GM21360 (cell line): ENCODE measurements around the gene TSKU.

Experiments used
- ATAC-seq: cut with Tn5 transposase; IDR thresholded peaks from one replicate; pipeline ENCODE4 v1.9.1; 2021; ENCODE audit warnings: mild to moderate bottlenecking, moderate library complexity; ENCODE audit not compliant: unreplicated experiment

TSKU gene

GRCh38 chr11:76769645-76770586 is 13.2 kb upstream of the TSKU start:
- no peak for ATAC-seq

- no peak for ATAC-seq
Observed at GRCh38 chr11:76770642-76771445, 12.3 kb upstream of the TSKU start.

DNA sequence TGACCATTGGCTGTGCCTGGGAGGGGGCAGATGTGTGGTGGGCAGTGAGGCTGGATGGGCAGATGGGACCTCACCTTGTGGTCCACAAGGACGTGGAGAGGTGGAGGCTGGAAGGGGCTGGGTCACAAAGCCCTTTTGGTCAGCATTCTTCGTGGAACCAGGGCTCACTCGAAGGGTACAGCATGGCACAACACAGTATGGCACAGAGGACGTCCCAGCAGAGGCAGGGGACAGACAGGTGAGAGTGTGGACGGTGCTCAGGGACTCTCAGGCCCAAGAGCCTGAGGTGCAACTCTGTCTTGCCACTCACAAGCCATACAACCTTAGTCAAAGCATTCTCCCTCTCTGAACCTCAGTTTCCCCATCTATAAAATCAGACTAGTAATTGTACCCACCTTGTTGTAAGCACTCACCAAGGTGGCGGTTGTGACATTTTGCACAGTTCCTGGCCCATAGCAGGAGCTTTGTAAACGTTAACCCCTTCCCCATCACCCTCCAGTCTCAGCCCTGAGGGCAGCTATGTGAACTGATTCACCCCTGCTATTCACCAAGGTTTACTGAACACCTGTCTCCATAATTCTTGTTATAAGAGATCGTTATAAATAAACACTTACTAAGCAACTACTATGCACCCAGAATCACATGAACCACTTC is 11.6 kb upstream of the TSKU start:
- no peak for ATAC-seq

DNA sequence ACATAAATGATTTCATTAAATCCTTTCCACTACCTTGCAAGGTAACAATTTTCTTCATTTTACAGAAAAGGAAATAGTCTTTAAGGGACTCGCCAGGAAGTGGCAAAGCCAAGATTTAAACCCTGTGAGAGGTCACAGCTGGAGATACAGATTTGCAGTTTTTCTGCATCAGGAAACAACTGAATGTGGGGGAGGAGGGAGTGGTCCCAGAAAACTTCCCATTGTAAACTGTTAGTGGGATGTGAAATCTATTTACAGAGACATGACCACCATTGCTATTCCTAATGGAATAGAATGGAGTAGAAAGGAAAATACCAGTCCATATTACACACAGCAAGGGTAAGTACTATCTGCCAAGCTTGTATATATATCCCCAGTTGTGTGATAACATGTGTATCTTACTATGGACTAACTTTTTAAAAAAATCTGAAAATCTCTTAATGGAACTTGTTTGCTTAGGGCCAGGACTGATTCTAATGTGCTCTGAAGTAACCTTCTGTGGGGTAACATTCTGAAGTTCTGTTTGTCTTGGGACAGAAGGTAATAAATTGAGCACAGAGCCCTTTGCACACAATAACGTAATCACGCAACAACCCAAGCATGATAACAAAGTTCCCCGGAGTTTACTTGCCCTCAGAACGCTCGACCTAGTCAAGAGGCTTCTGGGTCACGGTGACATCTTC is 10.9 kb upstream of the TSKU start:
- no peak for ATAC-seq

GRCh38 chr11:76772783-76773106 is 10.4 kb upstream of the TSKU start:
- no peak for ATAC-seq

DNA sequence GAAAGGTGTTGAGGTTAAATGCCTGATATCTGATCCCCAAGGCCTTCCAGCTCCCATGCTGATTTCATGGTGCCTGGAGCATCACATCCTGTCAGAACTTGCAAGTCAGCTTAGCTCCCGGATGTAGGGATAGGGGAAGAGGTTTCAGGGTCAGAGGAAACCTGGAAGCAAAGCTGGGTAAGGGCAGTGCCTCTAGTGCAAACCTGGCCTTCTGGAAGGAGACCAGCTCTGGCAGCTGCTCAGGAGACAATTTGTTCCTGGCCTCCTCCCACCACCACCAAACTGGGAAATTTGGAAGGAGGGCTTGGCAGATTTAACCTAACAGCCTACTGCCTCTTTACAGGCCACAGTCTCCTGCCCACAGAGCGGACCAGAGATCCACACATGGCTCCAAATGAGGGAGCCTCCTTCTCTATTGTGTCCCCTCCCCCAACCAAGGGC is 9.2 kb upstream of the TSKU start:
- no peak for ATAC-seq

DNA sequence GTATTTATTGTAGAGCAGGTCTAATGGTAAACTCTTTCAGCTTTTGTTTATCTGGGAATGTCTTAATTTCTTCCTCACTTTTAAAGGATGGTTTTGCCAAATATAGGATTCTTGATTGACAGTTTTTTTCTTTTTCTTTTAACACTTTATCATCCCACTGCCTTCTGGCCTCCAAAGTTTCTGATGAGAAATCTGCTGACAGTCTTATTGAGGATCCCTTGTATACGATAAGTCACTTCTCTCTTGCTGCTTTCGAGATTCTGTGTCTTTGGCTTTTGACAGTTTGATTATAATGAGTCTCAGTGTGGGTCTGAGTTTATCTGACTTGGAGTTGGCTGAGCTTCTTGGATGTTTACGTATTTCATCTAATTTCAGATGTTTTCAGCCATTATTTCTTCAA is 6.7 kb upstream of the TSKU start:
- no peak for ATAC-seq

DNA sequence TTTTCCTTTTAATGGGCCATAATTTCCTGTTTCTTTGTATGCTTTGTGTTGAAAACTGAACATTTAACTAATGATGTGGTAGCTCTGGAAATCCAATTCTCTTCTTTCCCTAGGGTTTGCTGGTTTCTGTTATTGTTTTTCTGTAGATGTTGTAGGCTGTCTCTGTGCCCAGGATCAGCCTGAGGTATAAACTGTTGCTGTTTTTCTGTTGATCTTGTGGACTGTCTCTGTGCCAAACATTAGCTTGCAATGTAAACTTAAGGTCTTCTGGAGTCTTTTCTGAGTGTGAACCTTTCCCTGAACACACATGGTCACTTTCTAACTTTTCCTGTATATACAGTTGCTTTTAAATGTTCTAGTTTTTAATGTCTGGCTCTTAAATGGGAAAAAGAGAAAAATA is 5.9 kb upstream of the TSKU start:
- ATAC-seq = no peak

DNA sequence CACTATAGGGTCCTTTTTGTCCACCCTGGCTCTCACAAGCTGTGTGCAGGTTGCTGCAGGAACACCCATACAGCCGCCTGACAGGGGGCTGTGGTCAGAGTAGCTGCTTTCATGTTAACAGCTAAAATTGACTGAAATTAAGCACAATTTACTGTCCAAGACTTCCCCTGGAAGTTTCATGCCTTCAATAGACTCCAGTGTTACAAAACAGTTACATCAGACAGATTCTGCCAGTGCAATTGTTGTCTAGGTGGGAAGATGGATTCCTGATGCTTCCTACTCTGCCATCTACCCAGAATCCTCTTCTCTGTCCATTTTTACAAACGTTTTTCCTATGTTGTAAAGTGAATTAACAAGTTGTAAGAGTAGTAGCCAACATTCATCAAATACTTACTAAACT is 5.3 kb upstream of the TSKU start:
- no peak for ATAC-seq

DNA sequence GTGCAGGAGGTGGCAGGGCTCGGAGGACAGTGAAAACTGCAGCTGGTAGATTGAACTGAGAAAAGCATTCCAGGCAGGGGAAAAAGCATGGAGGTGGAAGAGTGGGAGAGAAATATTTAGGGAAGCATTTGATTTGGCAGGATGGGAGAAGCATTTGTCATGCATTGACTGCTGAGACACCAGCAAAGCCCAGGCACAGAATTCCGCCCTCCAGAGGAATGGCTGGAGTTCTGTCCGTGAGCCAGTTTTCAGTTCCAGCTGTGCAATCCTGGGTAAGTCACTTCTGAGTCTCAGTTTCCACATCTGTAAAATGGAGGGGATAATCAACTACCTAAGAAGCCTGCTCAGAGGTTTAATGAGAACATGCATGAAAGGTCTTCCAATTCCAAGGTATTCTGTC is 4.3 kb upstream of the TSKU start:
- ATAC-seq = no peak

DNA sequence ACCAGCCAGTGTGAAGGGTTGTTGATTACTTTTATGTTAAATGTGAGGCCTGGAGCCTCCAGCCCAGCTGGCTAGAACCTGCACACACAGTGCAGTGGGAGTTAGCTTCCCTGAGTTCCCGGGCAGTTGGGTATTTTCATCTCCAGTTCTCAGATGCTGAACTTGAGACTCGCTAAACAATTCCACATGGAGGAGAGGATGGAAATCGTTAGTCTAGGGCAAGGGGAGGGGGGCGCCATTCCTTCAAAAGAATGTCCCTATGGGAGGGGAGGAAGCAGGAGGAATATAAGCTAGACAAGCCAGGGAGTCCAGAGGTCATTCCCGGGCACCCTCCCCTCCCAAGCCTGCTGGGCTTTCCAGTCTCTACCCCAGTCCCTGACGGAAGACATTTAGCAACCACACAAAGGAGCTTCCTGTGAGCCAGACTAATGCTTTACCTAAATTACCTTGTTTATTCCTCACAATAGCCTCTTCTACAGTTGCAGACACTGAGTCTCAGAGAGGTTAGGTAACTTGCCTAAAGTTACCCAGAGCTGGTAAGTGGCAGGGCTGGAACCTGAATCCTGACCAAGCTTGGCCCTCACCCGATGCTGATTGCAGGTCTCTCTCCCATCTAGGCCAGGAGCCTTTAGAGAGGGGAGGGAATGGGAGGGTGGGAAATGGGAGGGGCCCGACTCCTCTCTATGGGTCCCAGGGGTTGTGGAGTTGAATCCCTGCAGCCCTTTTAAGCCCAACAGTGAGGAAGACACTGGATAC is 1.9 kb upstream of the TSKU start:
- ATAC-seq = no peak

GRCh38 chr11:76781807-76782530 is 1.2 kb upstream of the TSKU start:
- ATAC-seq = no peak

- peak; percentile 52 for ATAC-seq
Observed at GRCh38 chr11:76782531-76783293, 444 bp upstream of the TSKU start.

GRCh38 chr11:76783896-76784813 is 999 bp downstream of the TSKU start:
- ATAC-seq = no peak

DNA sequence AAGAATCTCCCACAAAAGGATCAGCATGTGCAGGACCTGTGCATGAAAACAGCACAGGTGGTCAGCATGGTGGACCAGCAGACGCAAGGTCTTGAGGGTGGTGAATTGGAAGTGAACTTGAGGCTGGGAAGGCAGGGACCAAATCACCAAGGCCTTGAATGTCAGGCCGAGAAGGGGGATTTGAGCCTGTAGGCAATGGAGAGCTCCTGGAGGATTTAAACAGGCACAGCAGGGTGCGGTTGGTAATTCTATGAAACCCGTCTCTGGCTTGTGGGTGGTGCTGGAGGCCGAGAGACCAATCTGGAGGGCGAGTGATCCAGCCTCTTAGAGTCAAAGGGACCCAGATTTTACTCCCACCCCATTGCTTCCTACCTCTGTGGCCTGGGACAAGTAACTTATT is 2.4 kb downstream of the TSKU start:
- ATAC-seq = no peak

DNA sequence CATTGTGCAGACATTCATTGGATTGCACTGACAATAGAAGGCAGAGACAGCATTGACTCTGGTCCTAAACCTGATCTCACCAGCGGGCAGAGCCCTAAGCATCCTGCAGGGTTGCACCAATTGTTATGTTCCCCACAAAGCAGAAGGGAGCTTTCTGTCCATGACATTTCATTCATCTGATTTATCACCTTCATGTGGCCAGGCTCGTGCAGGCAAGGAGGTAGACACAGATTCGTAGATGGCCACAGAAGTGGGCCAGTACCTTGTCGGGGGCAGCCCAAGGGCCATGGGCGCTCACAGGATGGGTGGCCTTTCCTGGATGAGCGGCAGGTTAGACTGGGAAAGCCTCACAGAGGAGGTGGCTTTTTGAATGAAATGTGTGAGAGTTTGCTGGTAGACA is 2.9 kb downstream of the TSKU start:
- ATAC-seq = no peak

- no peak for ATAC-seq
Observed at GRCh38 chr11:76786441-76787014, 3.4 kb downstream of the TSKU start.

DNA sequence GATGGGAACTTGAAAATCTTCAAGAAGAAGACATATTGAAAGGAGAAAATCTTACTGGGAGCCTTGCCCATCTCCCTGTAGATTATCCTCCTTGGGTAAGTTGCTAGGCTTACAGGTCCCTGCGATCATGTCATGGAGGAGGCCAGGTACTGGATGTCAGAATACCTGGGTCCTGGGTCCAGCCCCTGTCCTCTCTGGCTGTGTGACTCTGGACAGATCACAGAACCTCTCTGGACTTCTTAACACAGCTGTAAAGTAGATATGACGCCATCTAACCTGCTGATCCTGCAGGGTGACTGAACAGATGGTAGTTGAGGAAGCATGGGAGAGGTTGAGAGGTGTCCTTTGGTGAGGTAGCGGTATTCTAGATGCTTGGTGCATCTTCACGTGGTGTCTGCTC is 4.1 kb downstream of the TSKU start:
- ATAC-seq = no peak
